Astrocyte of the hippocampus (primary cell): ENCODE data around the gene HOOK2.
A peak's percentile ranks its signal among the peaks of the same experiment; 100 is the strongest.
"Not testable (repeated sequence)": the region's sequence is repeated elsewhere in the genome, so short reads cannot be mapped to it uniquely, and the experiment has no call there.

ENCODE experiments used
- DNase-seq: peaks from one replicate; pipeline ENCODE4 v3.0.0; 2011; ENCODE audit warnings: low read depth, low spot score

The HOOK2 gene

GRCh38 chr19:12721656-12722565 is 53.4 kb downstream of the HOOK2 start:
- peak; percentile 87 for DNase-seq

DNA sequence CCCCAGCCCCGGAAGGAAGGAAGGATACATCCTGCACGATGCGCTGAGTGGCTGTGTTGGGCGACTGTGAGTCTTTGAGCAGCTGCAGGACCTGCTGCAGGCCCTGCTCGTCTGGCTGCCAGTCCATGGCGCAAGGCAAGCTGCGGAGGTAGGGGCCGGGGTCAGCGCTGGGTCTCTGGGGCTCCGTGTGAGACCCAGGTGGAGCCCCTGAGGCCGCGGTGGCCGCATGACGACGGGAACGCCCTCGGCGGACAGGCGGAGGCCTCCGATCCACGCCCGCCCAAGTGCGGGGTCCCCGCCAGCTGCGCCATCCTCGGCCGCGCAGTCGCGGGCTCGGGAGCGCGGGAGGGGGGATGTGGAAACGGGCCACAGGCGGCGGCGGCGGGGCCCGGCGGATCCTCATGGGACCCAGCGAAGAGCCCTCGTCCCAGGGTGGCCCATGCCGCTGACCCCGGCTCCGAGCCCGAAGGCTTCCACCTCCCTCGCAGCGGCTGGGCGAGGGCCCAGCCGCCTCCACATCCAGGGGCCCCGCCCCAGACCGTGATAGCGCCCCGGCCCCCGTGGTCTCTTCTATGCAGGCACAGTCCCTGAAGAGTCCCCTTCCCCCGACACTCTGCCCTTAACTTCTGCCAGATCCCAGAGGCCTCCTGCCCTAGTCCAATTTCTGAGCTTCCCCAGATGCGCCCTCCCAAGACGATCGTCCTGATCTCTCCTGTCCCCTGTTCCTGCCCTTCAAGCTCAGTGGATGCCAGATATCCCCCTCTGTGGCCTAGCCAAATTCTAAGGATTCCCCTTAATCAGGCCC is 54.3 kb downstream of the HOOK2 start:
- DNase-seq, result peak; percentile 45

- no peak for DNase-seq
Measured at GRCh38 chr19:12720296-12720695, 55.1 kb downstream of the HOOK2 start.

GRCh38 chr19:12715929-12716328 is 59.4 kb downstream of the HOOK2 start:
- no peak for DNase-seq

- no peak for DNase-seq
Measured at GRCh38 chr19:12715102-12715501, 60.2 kb downstream of the HOOK2 start.

- not testable (repeated sequence) for DNase-seq
Measured at GRCh38 chr19:12713304-12713703, 62.0 kb downstream of the HOOK2 start.
